Breast epithelium (tissue), 3 donors: ENCODE measurements around the gene POLR2F.

Experiments
- POLR2A ChIP-seq: fragments of 450-650 bp; IDR thresholded peaks from one replicate; pipeline ENCODE4 v1.6.1; 2016; ENCODE audit warnings: antibody characterized with exemption, mild to moderate bottlenecking, moderate library complexity
- TF ChIP-seq, protein P1 (sequence below), 3 donors: fragments of 450-650 bp; IDR thresholded peaks; one replicate each; pipeline ENCODE4 v1.5.1; 2016 to 2017; ENCODE audit warnings: antibody characterized with exemption in 3 of 3, mild to moderate bottlenecking in 3 of 3, moderate library complexity in 3 of 3

DNA sequence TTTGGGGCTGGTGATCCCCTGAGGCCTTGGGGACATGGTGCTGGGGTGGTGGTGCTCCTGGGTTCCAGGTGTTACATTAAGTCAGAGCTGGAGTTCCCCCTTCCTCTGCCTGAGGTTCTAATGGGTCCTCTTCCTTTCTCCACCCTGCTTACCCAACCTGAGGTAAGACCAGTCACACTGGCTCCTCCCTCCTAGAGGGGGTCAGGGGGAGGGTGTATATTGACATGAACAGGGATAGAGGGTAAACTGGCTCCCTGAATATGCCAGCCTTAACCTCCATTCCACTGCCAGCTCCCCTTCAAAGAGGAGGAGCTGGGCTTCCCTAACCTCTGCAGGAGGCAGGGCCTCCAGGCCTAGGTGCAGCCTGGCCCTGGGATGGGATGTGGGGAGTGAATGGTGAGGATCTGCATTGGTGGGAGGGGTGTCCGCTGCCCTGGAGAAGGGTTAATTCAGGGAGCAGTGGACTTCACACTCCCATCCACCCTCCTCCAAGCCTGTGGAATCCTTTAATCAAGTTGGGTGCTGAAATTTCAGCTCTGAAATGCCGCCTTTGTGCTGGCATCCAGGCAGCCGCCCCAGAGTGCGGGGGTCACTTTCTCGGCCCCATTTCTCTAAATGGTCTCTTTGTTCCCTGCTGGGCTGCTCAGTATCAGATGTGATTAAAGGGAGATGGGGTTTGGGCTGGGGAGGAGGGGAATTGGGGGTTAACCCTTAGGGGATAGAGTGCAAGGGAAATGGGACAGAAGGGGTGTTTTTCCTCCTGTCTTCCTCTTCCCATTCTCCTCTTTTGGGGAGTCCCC, 15.2 kb downstream of the POLR2F start:
- TF ChIP-seq, protein P1, sequence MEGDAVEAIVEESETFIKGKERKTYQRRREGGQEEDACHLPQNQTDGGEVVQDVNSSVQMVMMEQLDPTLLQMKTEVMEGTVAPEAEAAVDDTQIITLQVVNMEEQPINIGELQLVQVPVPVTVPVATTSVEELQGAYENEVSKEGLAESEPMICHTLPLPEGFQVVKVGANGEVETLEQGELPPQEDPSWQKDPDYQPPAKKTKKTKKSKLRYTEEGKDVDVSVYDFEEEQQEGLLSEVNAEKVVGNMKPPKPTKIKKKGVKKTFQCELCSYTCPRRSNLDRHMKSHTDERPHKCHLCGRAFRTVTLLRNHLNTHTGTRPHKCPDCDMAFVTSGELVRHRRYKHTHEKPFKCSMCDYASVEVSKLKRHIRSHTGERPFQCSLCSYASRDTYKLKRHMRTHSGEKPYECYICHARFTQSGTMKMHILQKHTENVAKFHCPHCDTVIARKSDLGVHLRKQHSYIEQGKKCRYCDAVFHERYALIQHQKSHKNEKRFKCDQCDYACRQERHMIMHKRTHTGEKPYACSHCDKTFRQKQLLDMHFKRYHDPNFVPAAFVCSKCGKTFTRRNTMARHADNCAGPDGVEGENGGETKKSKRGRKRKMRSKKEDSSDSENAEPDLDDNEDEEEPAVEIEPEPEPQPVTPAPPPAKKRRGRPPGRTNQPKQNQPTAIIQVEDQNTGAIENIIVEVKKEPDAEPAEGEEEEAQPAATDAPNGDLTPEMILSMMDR (IDR thresholded peaks at IDR 0.05) = no peak
- TF ChIP-seq POLR2A = no peak
